Loucy (cell line): ENCODE measurements around the gene TSC2.

Source experiments
- CTCF ChIP-seq: fragments of 200-600 bp; sonication (generic); conservative IDR thresholded peaks from 2 replicates; pipeline ENCODE4 v1.5.1; 2014; ENCODE audit warnings: mild to moderate bottlenecking, antibody characterized with exemption, low read length
- EZH2phosphoT487 ChIP-seq: fragments of 200-600 bp; IDR thresholded peaks from 2 replicates; pipeline ENCODE4 v1.6.1; 2018; ENCODE audit warnings: antibody characterized with exemption, mild to moderate bottlenecking, moderate library complexity, borderline replicate concordance

- TF ChIP-seq CTCF (no peak), EZH2phosphoT487 (no peak)
Observed at GRCh38 chr16:2093793-2094192, 46.0 kb downstream of the TSC2 start.
